Measurements from ENCODE around the gene PDK2.

PDK2 gene

GRCh38 chr17:50153650-50154575 lies 58.8 kb downstream of the PDK2 start:
- DNase-seq, result no peak

- DNase-seq, result no peak
Observed at GRCh38 chr17:50154604-50155003, 59.5 kb downstream of the PDK2 start.

GRCh38 chr17:50155115-50155819 lies 60.1 kb downstream of the PDK2 start:
- no peak for DNase-seq

- DNase-seq, result no peak
Observed at GRCh38 chr17:50157891-50158290, 62.7 kb downstream of the PDK2 start.

GRCh38 chr17:50161023-50161910 lies 66.1 kb downstream of the PDK2 start:
- peak; percentile 94 to 98 for DNase-seq
